Endothelial cell (in vitro differentiated cells): ENCODE measurements around the gene THSD4. TPM values are rescaled to one million over a fixed set of nuclear protein-coding genes. Genes with fewer than 3 reads are reported as not detected.
"Not testable (repeated sequence)": the region's sequence is repeated elsewhere in the genome, so short reads cannot be mapped to it uniquely, and the experiment has no call there.

Experiments
- DNase-seq: peaks from one replicate; pipeline ENCODE4 v3.0.0; 2021; ENCODE audit warnings: low spot score
- H3K27ac Mint-ChIP-seq: one replicate; pipeline ENCODE4 v1.8.0; 2021; ENCODE audit warnings: mixed read lengths, inconsistent platforms; ENCODE audit not compliant: unreplicated experiment
- H3K27me3 Mint-ChIP-seq: one replicate; pipeline ENCODE4 v1.8.0; 2021; ENCODE audit warnings: mild to moderate bottlenecking, moderate library complexity, mixed read lengths, inconsistent platforms; ENCODE audit not compliant: unreplicated experiment
- H3K36me3 Mint-ChIP-seq: one replicate; pipeline ENCODE4 v1.8.0; 2021; ENCODE audit warnings: mild to moderate bottlenecking, low read depth, mixed read lengths, inconsistent platforms; ENCODE audit not compliant: unreplicated experiment
- H3K4me1 Mint-ChIP-seq: one replicate; pipeline ENCODE4 v1.8.0; 2021; ENCODE audit warnings: mild to moderate bottlenecking, mixed read lengths, inconsistent platforms; ENCODE audit not compliant: unreplicated experiment
- H3K4me3 Mint-ChIP-seq: one replicate; pipeline ENCODE4 v1.8.0; 2021; ENCODE audit warnings: mild to moderate bottlenecking, mixed read lengths, inconsistent platforms; ENCODE audit not compliant: unreplicated experiment
- H3K9me3 Mint-ChIP-seq: one replicate; pipeline ENCODE4 v1.8.0; 2021; ENCODE audit warnings: mixed read lengths, inconsistent platforms; ENCODE audit not compliant: unreplicated experiment
- total RNA-seq: library from RNA; stranded (reverse); fragmentation: NEBNext Ultra II Directional; extraction: Animal tissue kit (Norgen Biotek cat#: 25700); gene quantifications from one replicate; pipeline ENCODE4 v1.2.1, GENCODE V29; 2021; ENCODE audit not compliant: unreplicated experiment
- TF ChIP-seq, protein P1 (sequence below): fragments of 200-600 bp; sonication (generic); IDR thresholded peaks from one replicate; pipeline ENCODE4 v1.5.0; 2021; ENCODE audit warnings: antibody characterized with exemption; ENCODE audit not compliant: unreplicated experiment

Gene THSD4
- total RNA-seq, 1 donor from 2014 or later, result 0.92 TPM

- Mint-ChIP-seq H3K27ac (no peak overlapping the region), H3K4me1 (peaks cover 15% of the 10 kb centered on the region), H3K4me3 (no peak overlapping the region), H3K36me3 (no peaks in the 10 kb centered on the region), H3K27me3 (no peaks in the 10 kb centered on the region), H3K9me3 (no peaks in the 10 kb centered on the region)
- TF ChIP-seq, protein P1, sequence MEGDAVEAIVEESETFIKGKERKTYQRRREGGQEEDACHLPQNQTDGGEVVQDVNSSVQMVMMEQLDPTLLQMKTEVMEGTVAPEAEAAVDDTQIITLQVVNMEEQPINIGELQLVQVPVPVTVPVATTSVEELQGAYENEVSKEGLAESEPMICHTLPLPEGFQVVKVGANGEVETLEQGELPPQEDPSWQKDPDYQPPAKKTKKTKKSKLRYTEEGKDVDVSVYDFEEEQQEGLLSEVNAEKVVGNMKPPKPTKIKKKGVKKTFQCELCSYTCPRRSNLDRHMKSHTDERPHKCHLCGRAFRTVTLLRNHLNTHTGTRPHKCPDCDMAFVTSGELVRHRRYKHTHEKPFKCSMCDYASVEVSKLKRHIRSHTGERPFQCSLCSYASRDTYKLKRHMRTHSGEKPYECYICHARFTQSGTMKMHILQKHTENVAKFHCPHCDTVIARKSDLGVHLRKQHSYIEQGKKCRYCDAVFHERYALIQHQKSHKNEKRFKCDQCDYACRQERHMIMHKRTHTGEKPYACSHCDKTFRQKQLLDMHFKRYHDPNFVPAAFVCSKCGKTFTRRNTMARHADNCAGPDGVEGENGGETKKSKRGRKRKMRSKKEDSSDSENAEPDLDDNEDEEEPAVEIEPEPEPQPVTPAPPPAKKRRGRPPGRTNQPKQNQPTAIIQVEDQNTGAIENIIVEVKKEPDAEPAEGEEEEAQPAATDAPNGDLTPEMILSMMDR, result no peak
- no peak for DNase-seq
Measured at GRCh38 chr15:71718116-71718910, 603.0 kb downstream of the THSD4 start.

DNA sequence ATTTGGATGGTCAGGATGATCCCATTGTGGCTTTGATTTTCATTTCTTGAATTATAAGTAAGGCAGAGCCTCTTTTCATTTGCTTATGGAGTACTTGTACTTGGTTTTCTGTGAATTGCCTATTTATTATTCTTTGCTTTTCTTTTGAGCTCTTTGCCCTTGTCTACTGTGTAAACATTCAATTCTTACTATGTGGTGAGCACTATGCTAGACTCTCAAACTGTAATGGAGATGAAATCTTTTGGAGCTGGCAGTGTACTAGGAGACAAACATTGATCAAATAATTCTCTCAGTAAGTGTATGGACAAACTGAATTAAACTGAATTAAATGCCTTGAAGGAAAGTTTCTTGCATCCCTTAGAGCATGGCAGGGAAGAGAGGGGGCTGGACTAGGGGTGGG lies 608.1 kb downstream of the THSD4 start:
- no peak for DNase-seq

DNA sequence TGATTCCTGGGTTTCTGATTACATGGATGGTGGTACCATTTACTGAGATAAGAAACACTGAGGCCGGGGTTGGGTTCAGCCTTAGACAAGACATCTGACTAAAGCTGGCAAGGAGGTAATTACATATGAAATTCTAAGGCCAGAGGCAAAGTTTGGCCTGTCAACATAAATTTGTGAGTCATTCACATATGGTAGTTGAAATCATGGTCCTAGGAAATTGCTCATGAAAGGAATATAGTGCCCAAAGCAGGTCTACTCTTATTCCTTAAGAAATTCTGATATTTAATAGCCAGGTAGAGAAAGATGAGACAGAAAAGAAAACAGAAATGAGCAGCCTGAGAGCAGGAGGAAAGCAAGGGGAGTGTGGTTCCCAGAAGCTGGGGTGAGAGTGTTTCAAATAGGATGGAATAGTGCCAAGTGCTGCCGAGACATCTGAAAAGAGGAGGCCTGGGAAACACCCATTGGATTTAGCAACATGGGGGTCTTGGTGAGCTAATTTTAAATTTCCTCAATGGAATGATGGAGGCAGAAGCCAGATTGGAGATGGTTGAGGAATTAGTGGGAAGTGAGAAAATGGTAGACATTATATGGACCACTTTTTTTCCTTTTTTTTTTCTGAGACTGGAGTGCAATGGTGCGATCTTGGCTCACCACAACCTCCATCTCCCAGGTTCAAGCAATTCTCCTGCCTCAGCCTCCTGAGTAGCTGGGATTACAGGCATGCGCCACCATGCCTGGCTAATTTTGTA lies 610.1 kb downstream of the THSD4 start:
- not testable (repeated sequence) for H3K9me3 Mint-ChIP-seq, H3K4me3 Mint-ChIP-seq, H3K36me3 Mint-ChIP-seq, H3K27me3 Mint-ChIP-seq, DNase-seq, H3K27ac Mint-ChIP-seq, H3K4me1 Mint-ChIP-seq

More for the DNA sequence above, 608.1 kb downstream of the THSD4 start:
- H3K9me3 Mint-ChIP-seq, result no peaks in the 10 kb centered on the region
- no peaks in the 10 kb centered on the region for H3K36me3 Mint-ChIP-seq
- H3K27ac Mint-ChIP-seq, result no peak overlapping the region
- no peaks in the 10 kb centered on the region for H3K27me3 Mint-ChIP-seq
- TF ChIP-seq, protein P1, result no peak
- H3K4me1 Mint-ChIP-seq, result no peaks in the 10 kb centered on the region
- H3K4me3 Mint-ChIP-seq, result no peak overlapping the region

- no peak overlapping the region for H3K27ac Mint-ChIP-seq
- no peaks in the 10 kb centered on the region for H3K36me3 Mint-ChIP-seq
- H3K4me1 Mint-ChIP-seq, result no peaks in the 10 kb centered on the region
- no peak overlapping the region for H3K4me3 Mint-ChIP-seq
- TF ChIP-seq, protein P1, result no peak
- H3K27me3 Mint-ChIP-seq, result no peaks in the 10 kb centered on the region
- H3K9me3 Mint-ChIP-seq, result no peaks in the 10 kb centered on the region
- DNase-seq, result no peak
Measured at GRCh38 chr15:71728881-71729280, 613.6 kb downstream of the THSD4 start.

- no peak overlapping the region for H3K4me3 Mint-ChIP-seq
- no peak overlapping the region for H3K27ac Mint-ChIP-seq
- no peaks in the 10 kb centered on the region for H3K4me1 Mint-ChIP-seq
- no peak for DNase-seq
- TF ChIP-seq, protein P1, result no peak
- H3K27me3 Mint-ChIP-seq, result peaks cover 2% of the 10 kb centered on the region
- H3K36me3 Mint-ChIP-seq, result no peaks in the 10 kb centered on the region
- no peaks in the 10 kb centered on the region for H3K9me3 Mint-ChIP-seq
Measured at GRCh38 chr15:71729319-71729718, 614.0 kb downstream of the THSD4 start.
